Subcutaneous adipose tissue (tissue), 4 donors: Measurements from ENCODE around the gene PCDH9. TPM values are rescaled to one million over a fixed set of nuclear protein-coding genes. Genes with fewer than 3 reads are reported as not detected.

ENCODE experiments used
- total RNA-seq, 4 donors: library from RNA; depleted of rRNA; stranded (reverse); fragments of >200 nt; gene quantifications; one replicate each; pipeline ENCODE4 v1.1.0, GENCODE V29; 2016
- TF ChIP-seq, protein P1 (sequence below): fragments of 450-650 bp; IDR thresholded peaks from one replicate; pipeline ENCODE4 v1.5.1; 2016; ENCODE audit warnings: low read depth, mild to moderate bottlenecking, control low read depth, antibody characterized with exemption, moderate library complexity

PCDH9 gene
- total RNA-seq, 4 donors from 2014 or later = 9.0 to 28.4 (median 12.0) TPM

DNA sequence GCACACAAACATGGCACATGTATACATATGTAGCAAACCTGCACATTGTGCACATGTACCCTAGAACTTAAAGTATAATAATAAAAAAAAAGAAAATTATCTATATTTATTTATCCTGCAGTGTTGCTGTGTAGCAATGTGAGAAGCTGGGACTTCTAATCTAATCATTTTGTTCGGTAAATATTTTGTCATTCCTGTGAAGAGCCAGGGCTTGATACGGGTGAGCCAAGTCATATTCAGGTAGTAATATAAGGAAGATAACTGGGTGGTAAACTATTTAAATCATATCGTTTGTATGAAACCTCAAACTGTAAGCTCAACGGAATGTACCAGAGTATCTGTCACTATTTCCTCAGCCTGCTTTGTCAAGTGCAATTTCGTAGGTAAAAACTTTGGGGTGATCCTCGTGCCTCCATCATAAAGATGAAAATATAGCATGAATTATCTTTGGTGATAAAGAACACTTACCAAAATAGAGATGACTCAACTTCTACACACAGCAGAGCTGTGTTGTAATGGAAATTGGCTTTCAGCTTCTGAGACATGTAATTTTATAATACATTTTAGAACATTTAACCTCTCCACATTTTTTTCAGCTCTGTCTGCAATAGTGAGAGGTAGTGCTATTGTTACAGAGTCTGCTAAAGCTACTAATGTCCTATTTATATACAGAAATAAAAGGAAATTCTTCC, 92.9 kb downstream of the PCDH9 start:
- TF ChIP-seq, protein P1, sequence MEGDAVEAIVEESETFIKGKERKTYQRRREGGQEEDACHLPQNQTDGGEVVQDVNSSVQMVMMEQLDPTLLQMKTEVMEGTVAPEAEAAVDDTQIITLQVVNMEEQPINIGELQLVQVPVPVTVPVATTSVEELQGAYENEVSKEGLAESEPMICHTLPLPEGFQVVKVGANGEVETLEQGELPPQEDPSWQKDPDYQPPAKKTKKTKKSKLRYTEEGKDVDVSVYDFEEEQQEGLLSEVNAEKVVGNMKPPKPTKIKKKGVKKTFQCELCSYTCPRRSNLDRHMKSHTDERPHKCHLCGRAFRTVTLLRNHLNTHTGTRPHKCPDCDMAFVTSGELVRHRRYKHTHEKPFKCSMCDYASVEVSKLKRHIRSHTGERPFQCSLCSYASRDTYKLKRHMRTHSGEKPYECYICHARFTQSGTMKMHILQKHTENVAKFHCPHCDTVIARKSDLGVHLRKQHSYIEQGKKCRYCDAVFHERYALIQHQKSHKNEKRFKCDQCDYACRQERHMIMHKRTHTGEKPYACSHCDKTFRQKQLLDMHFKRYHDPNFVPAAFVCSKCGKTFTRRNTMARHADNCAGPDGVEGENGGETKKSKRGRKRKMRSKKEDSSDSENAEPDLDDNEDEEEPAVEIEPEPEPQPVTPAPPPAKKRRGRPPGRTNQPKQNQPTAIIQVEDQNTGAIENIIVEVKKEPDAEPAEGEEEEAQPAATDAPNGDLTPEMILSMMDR = no peak

DNA sequence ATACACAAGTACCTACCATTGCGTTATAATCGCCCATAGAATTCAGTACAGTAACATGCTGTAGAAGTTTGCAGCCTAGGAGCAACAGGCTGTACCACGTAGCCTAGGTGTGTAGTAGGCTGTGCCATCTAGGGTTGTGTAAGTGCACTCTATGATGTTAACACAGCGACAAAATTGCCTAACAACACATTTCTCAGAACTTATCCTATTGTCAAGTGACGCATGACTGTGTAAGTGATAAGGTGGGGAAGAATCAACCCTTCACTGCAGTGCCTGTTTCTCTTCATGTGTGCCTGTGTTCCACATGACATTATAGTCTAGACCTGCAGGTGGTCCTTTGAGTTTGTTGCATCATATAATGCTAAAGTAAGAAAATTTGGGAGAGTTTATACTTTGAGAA, 94.0 kb downstream of the PCDH9 start:
- TF ChIP-seq, protein P1 = no peak

DNA sequence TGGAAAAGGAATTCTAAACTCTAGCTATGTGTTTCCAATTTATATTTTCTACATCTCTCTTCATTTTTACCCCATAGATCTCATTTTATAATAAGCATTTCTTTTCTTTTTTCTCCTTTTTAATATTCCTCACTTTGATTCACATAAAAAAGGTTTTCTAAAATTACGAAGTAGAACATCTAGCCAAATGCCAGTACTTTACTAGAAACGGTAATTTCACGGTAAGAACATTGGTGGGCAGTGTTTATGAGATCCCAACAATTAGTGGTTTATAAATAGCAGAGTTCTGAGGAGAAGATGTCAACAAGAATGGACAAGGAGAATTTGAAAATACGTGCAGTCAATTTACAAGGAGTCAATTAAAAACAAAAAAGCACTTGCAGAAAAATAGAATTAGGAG, 94.8 kb downstream of the PCDH9 start:
- TF ChIP-seq, protein P1 = no peak

DNA sequence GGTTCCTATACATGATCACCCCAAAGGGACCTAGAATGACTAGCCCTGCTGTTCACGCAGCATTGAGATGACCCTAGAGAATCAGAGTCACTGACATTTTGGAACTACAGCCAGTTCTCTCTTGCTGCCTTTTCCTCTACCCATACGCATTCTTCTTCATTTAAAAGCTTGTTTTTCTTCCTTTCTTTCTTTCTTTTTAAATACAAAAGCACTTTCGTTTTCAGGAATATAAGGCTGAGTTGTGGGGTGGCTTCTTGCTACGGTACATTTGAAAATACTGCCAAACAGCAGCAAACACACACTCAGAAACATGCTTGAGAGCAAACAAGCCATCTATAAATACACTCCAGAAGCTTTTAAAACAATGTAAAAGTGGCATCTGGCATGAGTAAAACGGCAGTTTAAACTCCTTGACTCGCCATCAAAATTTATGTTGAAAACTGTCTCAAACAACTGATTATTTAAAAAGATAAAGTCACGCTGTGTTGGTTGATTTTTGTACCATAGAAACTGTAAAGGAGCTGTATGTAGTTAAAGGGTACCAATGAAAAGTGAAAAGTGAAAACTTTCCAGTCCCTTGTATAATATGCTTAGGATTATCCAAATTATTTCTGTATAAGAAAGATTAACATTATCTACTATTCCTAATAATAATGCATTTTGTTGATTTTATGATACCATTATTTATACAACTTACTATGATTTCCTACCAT, 95.6 kb downstream of the PCDH9 start:
- TF ChIP-seq, protein P1 = no peak

DNA sequence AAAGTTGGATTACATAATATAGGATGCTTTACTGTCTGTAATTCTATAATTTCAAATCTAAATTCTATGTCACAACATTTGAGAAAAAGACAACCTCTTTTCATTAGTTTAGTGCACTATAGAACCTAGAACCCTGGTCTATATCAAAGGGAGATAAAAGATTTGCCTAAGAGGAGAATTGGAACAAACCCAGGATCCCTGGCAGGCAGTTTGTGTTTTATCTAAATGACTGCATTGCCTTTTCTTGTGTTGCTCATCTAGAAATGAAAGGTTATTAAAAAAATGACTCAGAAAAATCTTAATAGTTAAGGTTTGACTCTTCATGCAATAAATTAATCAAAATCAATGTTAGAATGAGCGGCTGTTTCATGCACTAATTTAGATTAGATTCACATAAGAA, 96.7 kb downstream of the PCDH9 start:
- TF ChIP-seq, protein P1 = no peak

DNA sequence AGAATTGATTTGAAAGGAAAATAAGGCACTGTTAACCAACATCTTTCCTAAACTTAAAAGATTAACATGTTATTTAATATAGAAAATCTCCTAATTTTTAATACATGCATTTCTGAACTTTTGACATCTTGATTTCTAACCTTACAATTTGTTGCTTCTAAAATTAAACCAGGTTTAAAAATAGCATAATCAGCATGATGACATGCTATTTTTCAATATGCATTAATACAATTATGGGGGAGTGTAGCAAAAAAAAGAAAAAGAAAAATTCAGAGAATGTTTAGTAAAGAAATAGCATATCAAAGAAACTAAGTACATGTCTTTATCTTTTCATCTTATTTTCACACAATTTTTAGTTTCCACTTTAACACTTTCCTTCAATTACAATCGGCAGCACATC, 98.7 kb downstream of the PCDH9 start:
- TF ChIP-seq, protein P1 = no peak

DNA sequence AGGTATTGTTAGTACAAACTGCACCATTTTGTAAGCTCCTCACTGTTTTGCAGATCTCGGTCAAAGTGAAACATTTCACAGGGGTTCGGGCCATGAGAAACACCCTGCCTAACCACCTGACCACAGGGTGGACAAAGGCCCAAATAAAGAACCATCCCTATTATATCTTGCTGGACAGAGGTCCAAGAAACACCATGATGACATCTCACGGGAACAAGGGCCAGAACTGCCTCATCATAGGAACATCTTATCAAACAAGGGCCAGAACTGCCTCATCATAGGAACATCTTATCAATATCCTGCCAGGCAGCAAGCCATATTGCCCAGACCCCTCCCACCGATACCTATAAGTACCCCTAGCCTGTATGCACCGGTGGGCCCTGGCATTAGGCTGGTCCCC, 99.7 kb downstream of the PCDH9 start:
- TF ChIP-seq, protein P1 = no peak
